ENCODE measurements around the gene SLX4.

Gene SLX4

GRCh38 chr16:3599121-3599520 lies 12.3 kb downstream of the SLX4 start:
- DNase-seq (ENCODE audit: low read depth, low spot score): no peak

GRCh38 chr16:3598236-3598635 lies 13.2 kb downstream of the SLX4 start:
- DNase-seq (ENCODE audit: low read depth, low spot score): no peak

GRCh38 chr16:3597676-3598075 lies 13.7 kb downstream of the SLX4 start:
- DNase-seq (ENCODE audit: low read depth, low spot score): no peak

- no peak for DNase-seq (ENCODE audit: low read depth, low spot score)
These were observed 14.2 kb downstream of the SLX4 start for GRCh38 chr16:3597226-3597625.

GRCh38 chr16:3596101-3596861 lies 15.1 kb downstream of the SLX4 start:
- DNase-seq (ENCODE audit: low read depth, low spot score): no peak

GRCh38 chr16:3595521-3596021 lies 15.8 kb downstream of the SLX4 start:
- DNase-seq (ENCODE audit: low read depth, low spot score): no peak

- no peak for DNase-seq (ENCODE audit: low read depth, low spot score)
These were observed 16.3 kb downstream of the SLX4 start for GRCh38 chr16:3595110-3595486.

GRCh38 chr16:3594316-3595109 lies 16.9 kb downstream of the SLX4 start:
- DNase-seq (ENCODE audit: low read depth, low spot score): no peak

- DNase-seq (ENCODE audit: low read depth, low spot score): no peak
These were observed 18.8 kb downstream of the SLX4 start for GRCh38 chr16:3592559-3592958.

- DNase-seq (ENCODE audit: low read depth, low spot score): no peak
These were observed 19.4 kb downstream of the SLX4 start for GRCh38 chr16:3591991-3592390.

- no peak for DNase-seq (ENCODE audit: low read depth, low spot score)
These were observed 20.0 kb downstream of the SLX4 start for GRCh38 chr16:3591436-3591803.

GRCh38 chr16:3590736-3591435 lies 20.5 kb downstream of the SLX4 start:
- no peak for DNase-seq (ENCODE audit: low read depth, low spot score)

- DNase-seq (ENCODE audit: low read depth, low spot score): no peak
These were observed 21.3 kb downstream of the SLX4 start for GRCh38 chr16:3589991-3590701.

GRCh38 chr16:3589441-3589921 lies 21.9 kb downstream of the SLX4 start:
- DNase-seq (ENCODE audit: low read depth, low spot score): no peak

- no peak for DNase-seq (ENCODE audit: low read depth, low spot score)
These were observed 22.4 kb downstream of the SLX4 start for GRCh38 chr16:3589001-3589400.

GRCh38 chr16:3587547-3588110 lies 23.8 kb downstream of the SLX4 start:
- no peak for DNase-seq (ENCODE audit: low read depth, low spot score)

GRCh38 chr16:3584412-3584811 lies 27.0 kb downstream of the SLX4 start:
- DNase-seq (ENCODE audit: low read depth, low spot score): no peak

GRCh38 chr16:3583303-3584038 lies 27.9 kb downstream of the SLX4 start:
- no peak for DNase-seq (ENCODE audit: low read depth, low spot score)

GRCh38 chr16:3582276-3583165 lies 28.9 kb downstream of the SLX4 start:
- no peak for DNase-seq (ENCODE audit: low read depth, low spot score)
